Neural progenitor cell (in vitro differentiated cells): ENCODE measurements around the gene SMAD4.

Experiments
- CTCF ChIP-seq: fragments of 200-600 bp; sonication (generic); IDR thresholded peaks from 2 replicates; pipeline ENCODE4 v1.5.1; 2017; ENCODE audit warnings: antibody characterized with exemption, mild to moderate bottlenecking
- EZH2 ChIP-seq: fragments of 200-600 bp; sonication (generic); IDR thresholded peaks from 2 replicates; pipeline ENCODE4 v1.6.1; 2017; ENCODE audit warnings: antibody characterized with exemption, mild to moderate bottlenecking, moderate library complexity
- EZH2phosphoT487 ChIP-seq: fragments of 200-600 bp; sonication (generic); IDR thresholded peaks from 2 replicates; pipeline ENCODE4 v1.6.1; 2017; ENCODE audit warnings: antibody characterized with exemption

- no peak for TF ChIP-seq CTCF
- TF ChIP-seq EZH2phosphoT487 = no peak
- TF ChIP-seq EZH2 = no peak
Measured at GRCh38 chr18:51125976-51126375, 96.0 kb downstream of the SMAD4 start.
